Stomach smooth muscle (tissue), 2 donors: ENCODE measurements around the gene ARHGAP23.
"Not testable (repeated sequence)": the region's sequence is repeated elsewhere in the genome, so short reads cannot be mapped to it uniquely, and the experiment has no call there.

ENCODE experiments used
- H3K27ac ChIP-seq: one replicate; pipeline ENCODE4 v1.7.0; 2013; ENCODE audit warnings: mild to moderate bottlenecking, low read length, inconsistent platforms
- H3K27me3 ChIP-seq, 2 donors: one replicate each; pipeline ENCODE4 v1.7.0; 2013; ENCODE audit warnings: low read length in 2 of 2; ENCODE audit not compliant: insufficient read depth in 2 of 2, control insufficient read depth in 1 of 2
- H3K36me3 ChIP-seq, 2 donors: one replicate each; pipeline ENCODE4 v1.7.0; 2013; ENCODE audit warnings: low read length in 2 of 2; ENCODE audit not compliant: control insufficient read depth in 2 of 2, insufficient read depth in 2 of 2
- H3K4me1 ChIP-seq: one replicate; pipeline ENCODE4 v1.7.0; 2013; ENCODE audit warnings: low read length; ENCODE audit not compliant: control insufficient read depth, insufficient read depth
- H3K4me3 ChIP-seq, 2 donors: one replicate each; pipeline ENCODE4 v1.7.0; 2013; ENCODE audit warnings: low read length in 2 of 2
- H3K9ac ChIP-seq, 2 donors: one replicate each; pipeline ENCODE4 v1.7.0; 2013; ENCODE audit warnings: low read length in 2 of 2, mild to moderate bottlenecking in 1 of 2
- H3K9me3 ChIP-seq, 2 donors: one replicate each; pipeline ENCODE4 v1.7.0; 2013; ENCODE audit warnings: low read length in 2 of 2; ENCODE audit not compliant: control insufficient read depth in 2 of 2
- donor health status: healthy.
- donor health status: Pancreatic carcinoma.

ARHGAP23 gene

GRCh38 chr17:38509772-38510420, 81.6 kb downstream of the ARHGAP23 start:
- Histone ChIP-seq H3K9me3 (no peaks in the 10 kb centered on the region), H3K9ac (no peak overlapping the region), H3K4me3 (peak overlapping the region in 1 of 2 donors; percentile 40), H3K27ac (no peak overlapping the region), H3K27me3 (no peaks in the 10 kb centered on the region), H3K4me1 (peaks cover 20% of the 10 kb centered on the region), H3K36me3 (peaks cover 14 to 19% of the 10 kb centered on the region in 2 donors)

DNA sequence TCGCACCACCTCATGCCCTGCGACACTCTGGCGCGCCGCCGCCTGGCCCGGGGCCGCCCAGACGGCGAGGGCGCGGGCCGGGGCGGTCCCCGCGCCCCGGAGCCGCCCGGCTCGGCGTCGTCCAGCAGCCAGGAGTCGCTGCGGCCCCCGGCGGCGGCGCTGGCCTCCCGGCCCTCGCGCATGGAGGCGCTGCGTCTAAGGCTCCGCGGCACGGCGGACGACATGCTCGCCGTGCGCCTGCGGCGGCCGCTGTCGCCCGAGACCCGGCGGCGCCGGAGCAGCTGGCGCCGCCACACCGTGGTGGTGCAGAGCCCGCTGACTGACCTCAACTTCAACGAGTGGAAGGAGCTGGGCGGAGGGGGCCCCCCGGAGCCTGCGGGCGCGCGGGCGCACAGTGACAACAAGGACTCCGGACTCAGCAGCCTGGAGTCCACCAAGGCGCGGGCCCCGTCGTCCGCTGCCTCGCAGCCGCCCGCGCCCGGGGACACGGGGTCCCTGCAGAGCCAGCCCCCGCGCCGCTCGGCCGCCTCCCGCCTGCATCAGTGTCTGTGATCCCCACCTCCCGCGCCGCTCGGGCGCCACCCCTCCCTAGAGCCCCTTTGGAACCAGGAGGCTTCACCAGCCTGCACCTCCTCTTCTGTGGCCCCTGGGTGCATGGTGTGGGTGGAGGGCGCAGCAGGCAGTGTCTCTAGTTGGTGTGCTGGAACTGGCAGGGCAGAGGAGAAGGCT, 82.3 kb downstream of the ARHGAP23 start:
- H3K36me3 ChIP-seq = peaks cover 14 to 19% of the 10 kb centered on the region in 2 donors
- no peak overlapping the region for H3K4me3 ChIP-seq
- no peaks in the 10 kb centered on the region for H3K9me3 ChIP-seq
- H3K9ac ChIP-seq = no peak overlapping the region
- no peak overlapping the region for H3K27ac ChIP-seq
- peaks cover 20% of the 10 kb centered on the region for H3K4me1 ChIP-seq
- no peaks in the 10 kb centered on the region for H3K27me3 ChIP-seq

- Histone ChIP-seq H3K36me3 (peaks cover 7 to 12% of the 10 kb centered on the region in 2 donors), H3K9ac (no peak overlapping the region), H3K27me3 (no peaks in the 10 kb centered on the region), H3K4me1 (peaks cover 20% of the 10 kb centered on the region), H3K27ac (no peak overlapping the region), H3K9me3 (no peaks in the 10 kb centered on the region), H3K4me3 (no peak overlapping the region)
Measured at GRCh38 chr17:38511150-38512108, 83.2 kb downstream of the ARHGAP23 start.

DNA sequence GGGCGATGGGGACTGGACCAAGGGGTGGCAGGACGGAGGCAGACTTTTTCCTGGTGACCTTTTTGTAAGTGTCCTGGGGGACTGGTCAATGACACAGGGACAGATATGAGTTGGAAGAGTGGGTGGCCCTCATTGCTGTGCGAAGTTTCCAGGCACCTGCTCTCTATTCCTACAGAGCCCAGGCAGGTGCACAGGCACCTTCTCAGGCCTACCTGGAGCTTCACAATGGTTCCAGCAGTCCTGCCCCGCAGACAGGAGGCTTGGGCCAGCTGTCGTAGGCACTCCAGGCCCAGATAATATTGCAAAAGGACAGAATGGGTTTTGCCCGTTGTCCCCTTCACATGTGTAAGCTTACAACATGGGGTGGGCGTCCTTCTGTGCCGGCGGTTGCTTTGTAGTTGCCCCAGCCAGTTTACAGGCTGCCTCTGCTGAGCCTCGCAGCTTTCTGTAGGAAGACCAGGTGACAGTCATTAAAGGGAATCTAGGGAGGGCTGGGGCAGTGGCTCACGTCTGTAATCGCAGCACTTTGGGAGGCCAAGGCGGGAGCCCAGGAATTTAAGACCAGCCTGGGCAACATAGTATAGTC, 84.3 kb downstream of the ARHGAP23 start:
- no peak overlapping the region for H3K9ac ChIP-seq
- H3K4me3 ChIP-seq = no peak overlapping the region
- H3K9me3 ChIP-seq = no peaks in the 10 kb centered on the region
- H3K27me3 ChIP-seq = no peaks in the 10 kb centered on the region
- no peak overlapping the region for H3K27ac ChIP-seq
- H3K4me1 ChIP-seq = peaks cover 20% of the 10 kb centered on the region
- H3K36me3 ChIP-seq = peaks cover 0 to 3% of the 10 kb centered on the region in 2 donors

GRCh38 chr17:38526526-38526925, 98.3 kb downstream of the ARHGAP23 start:
- not testable (repeated sequence) for H3K4me1 ChIP-seq

GRCh38 chr17:38528141-38528540, 99.9 kb downstream of the ARHGAP23 start:
- not testable (repeated sequence) for H3K27ac ChIP-seq, H3K4me3 ChIP-seq, H3K9me3 ChIP-seq, H3K4me1 ChIP-seq, H3K36me3 ChIP-seq, H3K9ac ChIP-seq, H3K27me3 ChIP-seq

More at GRCh38 chr17:38526526-38526925, 98.3 kb downstream of the ARHGAP23 start:
- H3K9ac ChIP-seq, H3K27ac ChIP-seq, H3K9me3 ChIP-seq, H3K4me3 ChIP-seq, H3K36me3 ChIP-seq, H3K27me3 ChIP-seq: not testable (repeated sequence)

GRCh38 chr17:38530856-38531255, 102.6 kb downstream of the ARHGAP23 start:
- H3K9ac ChIP-seq = not testable (repeated sequence)
- H3K27me3 ChIP-seq = peaks cover 2 to 10% of the 10 kb centered on the region in 2 donors

GRCh38 chr17:38531761-38532160, 103.5 kb downstream of the ARHGAP23 start:
- not testable (repeated sequence) for H3K4me3 ChIP-seq, H3K36me3 ChIP-seq, H3K9ac ChIP-seq, H3K9me3 ChIP-seq, H3K27ac ChIP-seq, H3K4me1 ChIP-seq
- peaks cover 2 to 11% of the 10 kb centered on the region in 2 donors for H3K27me3 ChIP-seq

More at GRCh38 chr17:38530856-38531255, 102.6 kb downstream of the ARHGAP23 start:
- H3K4me3 ChIP-seq, H3K9me3 ChIP-seq, H3K36me3 ChIP-seq, H3K4me1 ChIP-seq, H3K27ac ChIP-seq: not testable (repeated sequence)

- Histone ChIP-seq H3K9me3 (no peaks in the 10 kb centered on the region), H3K27me3 (peaks cover 2 to 11% of the 10 kb centered on the region in 2 donors), H3K4me1 (no peaks in the 10 kb centered on the region), H3K27ac (no peak overlapping the region), H3K9ac (no peak overlapping the region), H3K36me3 (no peaks in the 10 kb centered on the region), H3K4me3 (no peak overlapping the region)
Measured at GRCh38 chr17:38532451-38532850, 104.2 kb downstream of the ARHGAP23 start.

GRCh38 chr17:38533241-38533640, 105.0 kb downstream of the ARHGAP23 start:
- Histone ChIP-seq H3K4me1 (no peaks in the 10 kb centered on the region), H3K9me3 (no peaks in the 10 kb centered on the region), H3K9ac (no peak overlapping the region), H3K27ac (no peak overlapping the region), H3K4me3 (no peak overlapping the region), H3K27me3 (peaks cover 2 to 11% of the 10 kb centered on the region in 2 donors), H3K36me3 (no peaks in the 10 kb centered on the region)
